ENCODE results near the gene AURKB. TPM values are rescaled to one million over a fixed set of nuclear protein-coding genes. Genes with fewer than 3 reads are reported as not detected.

Gene AURKB
- total and polyA plus RNA-seq, 10 of the 15 experiments (the other 5 are each of a cell fraction or from before 2014, with no cell fraction given): 52.7 to 209 (median 128) TPM

- ChIA-PET CTCF (interaction anchor here (2.1 to 3.8 kb wide), 2 partner anchors 10 to 94 kb away, joined by 9 to 21 read pairs; partner anchors contain the start of gene ALOXE3), POLR2A (interaction anchor here (3.1 to 8.1 kb wide), 5 partner anchors 10 to 83 kb away, joined by 12 to 89 read pairs (median 40); partner anchors contain the start of genes BORCS6, CTC1, PFAS and SLC25A35), RAD21 (ENCODE audit: unreplicated experiment) (interaction anchor here (2.3 to 2.7 kb wide), 2 partner anchors 9 to 11 kb away, joined by 7 to 12 read pairs; no protein-coding TSS in a partner anchor), SMC1A (ENCODE audit: uncharacterized antibody, unreplicated experiment) (interaction anchor here (0.9 to 4.7 kb wide), 6 partner anchors 10 to 87 kb away, joined by 3 to 56 read pairs (median 4); partner anchors contain the start of gene SLC25A35)
- no peak overlapping the region for H2AFZ ChIP-seq (ENCODE audit: control insufficient read depth, low read depth, low read length)
- H3K4me1 ChIP-seq (ENCODE audit: control insufficient read depth, insufficient read depth, low read length): no peaks in the 10 kb centered on the region
- DNase-seq (ENCODE audit: low read depth, low spot score): no peak
- H3K4me2 ChIP-seq (ENCODE audit: control insufficient read depth, insufficient read depth): no peak overlapping the region
- H3K27me3 ChIP-seq (replicated peaks in 1 of 2; ENCODE audit: control insufficient read depth in 2 of 2, insufficient read depth in 2 of 2, low read length in 1 of 2): no peaks in the 10 kb centered on the region
- H3K27ac ChIP-seq (ENCODE audit: control insufficient read depth, insufficient read depth): no peak overlapping the region
- peaks cover 24% of the 10 kb centered on the region for H3K79me2 ChIP-seq (ENCODE audit: control insufficient read depth, insufficient read depth, low read length)
- in situ Hi-C loops (cut with MboI): no loop called here
- H3K9me3 ChIP-seq (replicated peaks; ENCODE audit: control insufficient read depth, insufficient read depth, low read length): no peaks in the 10 kb centered on the region
- ATAC-seq: no peak
- WGBS (ENCODE audit: insufficient coverage, insufficient replicate concordance, low lambda C conversion rate, missing lambda C conversion rate): 78% methylated on average over 14 of the region's 14 CpGs
- H4K20me1 ChIP-seq (ENCODE audit: control insufficient read depth, insufficient read depth): no peaks in the 10 kb centered on the region
- no peak overlapping the region for H3K4me3 ChIP-seq
- FAIRE-seq: no peak
- BruUV-seq (replicated peaks): no TSS peak
- intact Hi-C loops (cut with micrococcal nuclease; ENCODE audit: unreplicated experiment): no loop called here
- H3K36me3 ChIP-seq (ENCODE audit: control insufficient read depth in 2 of 2, insufficient read depth in 2 of 2, low read length in 1 of 2): peaks cover 0 to 2% of the 10 kb centered on the region in 2 experiments; a peak in 3 of 4 replicates
- H3K9ac ChIP-seq (ENCODE audit: control insufficient read depth, insufficient read depth, low read length): no peak overlapping the region
- TF ChIP-seq MXI1 (IDR thresholded peaks at IDR 0.05; ENCODE audit: low read depth, low read length): no peak
- TF ChIP-seq DPF2 (IDR thresholded peaks at IDR 0.05): no peak
- no peak for TF ChIP-seq HDGF (IDR thresholded peaks at IDR 0.05)
- TF ChIP-seq, protein P1, sequence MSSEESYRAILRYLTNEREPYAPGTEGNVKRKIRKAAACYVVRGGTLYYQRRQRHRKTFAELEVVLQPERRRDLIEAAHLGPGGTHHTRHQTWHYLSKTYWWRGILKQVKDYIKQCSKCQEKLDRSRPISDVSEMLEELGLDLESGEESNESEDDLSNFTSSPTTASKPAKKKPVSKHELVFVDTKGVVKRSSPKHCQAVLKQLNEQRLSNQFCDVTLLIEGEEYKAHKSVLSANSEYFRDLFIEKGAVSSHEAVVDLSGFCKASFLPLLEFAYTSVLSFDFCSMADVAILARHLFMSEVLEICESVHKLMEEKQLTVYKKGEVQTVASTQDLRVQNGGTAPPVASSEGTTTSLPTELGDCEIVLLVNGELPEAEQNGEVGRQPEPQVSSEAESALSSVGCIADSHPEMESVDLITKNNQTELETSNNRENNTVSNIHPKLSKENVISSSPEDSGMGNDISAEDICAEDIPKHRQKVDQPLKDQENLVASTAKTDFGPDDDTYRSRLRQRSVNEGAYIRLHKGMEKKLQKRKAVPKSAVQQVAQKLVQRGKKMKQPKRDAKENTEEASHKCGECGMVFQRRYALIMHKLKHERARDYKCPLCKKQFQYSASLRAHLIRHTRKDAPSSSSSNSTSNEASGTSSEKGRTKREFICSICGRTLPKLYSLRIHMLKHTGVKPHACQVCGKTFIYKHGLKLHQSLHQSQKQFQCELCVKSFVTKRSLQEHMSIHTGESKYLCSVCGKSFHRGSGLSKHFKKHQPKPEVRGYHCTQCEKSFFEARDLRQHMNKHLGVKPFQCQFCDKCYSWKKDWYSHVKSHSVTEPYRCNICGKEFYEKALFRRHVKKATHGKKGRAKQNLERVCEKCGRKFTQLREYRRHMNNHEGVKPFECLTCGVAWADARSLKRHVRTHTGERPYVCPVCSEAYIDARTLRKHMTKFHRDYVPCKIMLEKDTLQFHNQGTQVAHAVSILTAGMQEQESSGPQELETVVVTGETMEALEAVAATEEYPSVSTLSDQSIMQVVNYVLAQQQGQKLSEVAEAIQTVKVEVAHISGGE (CRISPR knock-in tag; IDR thresholded peaks at IDR 0.05): no peak
- no peak for TF ChIP-seq ELK1 (IDR thresholded peaks at IDR 0.05; ENCODE audit: low read depth, low read length)
- no peak for TF ChIP-seq RAD21 (IDR thresholded peaks at IDR 0.05; ENCODE audit: insufficient read depth, low read depth, low read length)
- TF ChIP-seq NFYB (IDR thresholded peaks at IDR 0.05; ENCODE audit: insufficient read depth, low read depth, low read length): no peak
- TF ChIP-seq, protein P2, sequence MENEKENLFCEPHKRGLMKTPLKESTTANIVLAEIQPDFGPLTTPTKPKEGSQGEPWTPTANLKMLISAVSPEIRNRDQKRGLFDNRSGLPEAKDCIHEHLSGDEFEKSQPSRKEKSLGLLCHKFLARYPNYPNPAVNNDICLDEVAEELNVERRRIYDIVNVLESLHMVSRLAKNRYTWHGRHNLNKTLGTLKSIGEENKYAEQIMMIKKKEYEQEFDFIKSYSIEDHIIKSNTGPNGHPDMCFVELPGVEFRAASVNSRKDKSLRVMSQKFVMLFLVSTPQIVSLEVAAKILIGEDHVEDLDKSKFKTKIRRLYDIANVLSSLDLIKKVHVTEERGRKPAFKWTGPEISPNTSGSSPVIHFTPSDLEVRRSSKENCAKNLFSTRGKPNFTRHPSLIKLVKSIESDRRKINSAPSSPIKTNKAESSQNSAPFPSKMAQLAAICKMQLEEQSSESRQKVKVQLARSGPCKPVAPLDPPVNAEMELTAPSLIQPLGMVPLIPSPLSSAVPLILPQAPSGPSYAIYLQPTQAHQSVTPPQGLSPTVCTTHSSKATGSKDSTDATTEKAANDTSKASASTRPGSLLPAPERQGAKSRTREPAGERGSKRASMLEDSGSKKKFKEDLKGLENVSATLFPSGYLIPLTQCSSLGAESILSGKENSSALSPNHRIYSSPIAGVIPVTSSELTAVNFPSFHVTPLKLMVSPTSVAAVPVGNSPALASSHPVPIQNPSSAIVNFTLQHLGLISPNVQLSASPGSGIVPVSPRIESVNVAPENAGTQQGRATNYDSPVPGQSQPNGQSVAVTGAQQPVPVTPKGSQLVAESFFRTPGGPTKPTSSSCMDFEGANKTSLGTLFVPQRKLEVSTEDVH (IDR thresholded peaks at IDR 0.05; ENCODE audit: low read depth, partially characterized antibody): no peak
- no peak for TF ChIP-seq RELA (IDR thresholded peaks at IDR 0.05; ENCODE audit: borderline replicate concordance, partially characterized antibody)
- TF ChIP-seq SKIL (IDR thresholded peaks at IDR 0.05; ENCODE audit: low read depth, poor library complexity, severe bottlenecking): no peak
- no peak for TF ChIP-seq TBL1XR1 (IDR thresholded peaks at IDR 0.05; ENCODE audit: low read depth, low read length)
- TF ChIP-seq SMAD5 (IDR thresholded peaks at IDR 0.05; ENCODE audit: low read depth): no peak
These were observed 2.2 kb upstream of the AURKB start for GRCh38 chr17:8212312-8213180.

All from GM12878 (cell line).